Neuronal stem cell (in vitro differentiated cells): ENCODE measurements around the gene SRCAP.

Experiments
- DNase-seq: peaks from one replicate; pipeline ENCODE4 v3.0.0-alpha.2; 2013; ENCODE audit warnings: low spot score
- H2AFZ ChIP-seq: one replicate; pipeline ENCODE4 v1.6.1; 2013; ENCODE audit warnings: mild to moderate bottlenecking, low read length, inconsistent platforms
- H2AK5ac ChIP-seq: 2 replicates; pipeline ENCODE4 v1.6.1; 2013; ENCODE audit warnings: low read depth, mild to moderate bottlenecking, inconsistent platforms, low read length, moderate library complexity, mixed read lengths
- H2BK120ac ChIP-seq: 2 replicates; pipeline ENCODE4 v1.6.1; 2013; ENCODE audit warnings: low read depth, mild to moderate bottlenecking, inconsistent platforms, low read length, moderate library complexity, mixed read lengths
- H2BK12ac ChIP-seq: one replicate; pipeline ENCODE4 v1.6.1; 2013; ENCODE audit warnings: low read length, inconsistent platforms
- H2BK15ac ChIP-seq: 2 replicates; pipeline ENCODE4 v1.6.1; 2013; ENCODE audit warnings: mild to moderate bottlenecking, low read length, inconsistent platforms, mixed read lengths
- H2BK5ac ChIP-seq: one replicate; pipeline ENCODE4 v1.6.1; 2013; ENCODE audit warnings: inconsistent platforms, mild to moderate bottlenecking, low read length, moderate library complexity
- H3K14ac ChIP-seq: one replicate; pipeline ENCODE4 v1.6.1; 2013; ENCODE audit warnings: low read length, inconsistent platforms
- H3K18ac ChIP-seq: 2 replicates; pipeline ENCODE4 v1.6.1; 2013; ENCODE audit warnings: low read length, inconsistent platforms
- H3K23ac ChIP-seq: 2 replicates; pipeline ENCODE4 v1.6.1; 2013; ENCODE audit warnings: low read depth, mild to moderate bottlenecking, mixed read lengths, low read length, inconsistent platforms; ENCODE audit not compliant: poor library complexity
- H3K27ac ChIP-seq: replicated peaks from 3 replicates; pipeline ENCODE4 v1.5.1; 2013; ENCODE audit warnings: low read length, inconsistent platforms
- H3K27me3 ChIP-seq, 3 experiments: 2 replicates each; pipeline ENCODE4 v1.6.1; 2013; ENCODE audit warnings: low read length in 3 of 3, mild to moderate bottlenecking in 2 of 3, inconsistent platforms in 1 of 3, low read depth in 1 of 3, mixed read lengths in 1 of 3, moderate library complexity in 1 of 3; ENCODE audit not compliant: control insufficient read depth in 3 of 3, insufficient read depth in 3 of 3
- H3K36me3 ChIP-seq, 2 donors: replicated peaks in 1 of 2; 2 replicates each; pipeline ENCODE4 v1.6.1; 2013; ENCODE audit warnings: low read length in 2 of 2; ENCODE audit not compliant: control insufficient read depth in 2 of 2, insufficient read depth in 2 of 2
- H3K4ac ChIP-seq: 2 replicates; pipeline ENCODE4 v1.6.1; 2013; ENCODE audit warnings: inconsistent platforms, mild to moderate bottlenecking, low read length, moderate library complexity
- H3K4me1 ChIP-seq, 2 donors: 1 replicate in 1 of 2; 2 replicates in 1 of 2; pipeline ENCODE4 v1.6.1; 2013; ENCODE audit warnings: low read length in 2 of 2, low read depth in 1 of 2; ENCODE audit not compliant: control insufficient read depth in 2 of 2, insufficient read depth in 1 of 2
- H3K4me2 ChIP-seq: one replicate; pipeline ENCODE4 v1.6.1; 2013; ENCODE audit warnings: mild to moderate bottlenecking, low read length, inconsistent platforms; ENCODE audit not compliant: insufficient read depth, poor library complexity, severe bottlenecking
- H3K4me3 ChIP-seq, 2 donors: 2 replicates each; pipeline ENCODE4 v1.5.1; 2013; ENCODE audit warnings: low read length in 2 of 2, mild to moderate bottlenecking in 2 of 2, inconsistent platforms in 1 of 2, moderate library complexity in 1 of 2
- H3K79me1 ChIP-seq: one replicate; pipeline ENCODE4 v1.6.1; 2013; ENCODE audit warnings: low read depth, mild to moderate bottlenecking, inconsistent platforms, low read length, moderate library complexity
- H3K9ac ChIP-seq: one replicate; pipeline ENCODE4 v1.6.1; 2013; ENCODE audit warnings: mild to moderate bottlenecking, low read depth, low read length, inconsistent platforms; ENCODE audit not compliant: poor library complexity
- H3K9me3 ChIP-seq, 2 donors: replicated peaks in 1 of 2; 2 replicates each; pipeline versions ENCODE3 to v1.6.1; 2013; ENCODE audit warnings: low read length in 2 of 2, mild to moderate bottlenecking in 2 of 2, inconsistent platforms in 1 of 2, low read depth in 1 of 2, mixed read lengths in 1 of 2, moderate library complexity in 1 of 2; ENCODE audit not compliant: control insufficient read depth in 2 of 2, insufficient read depth in 1 of 2
- H4K8ac ChIP-seq: one replicate; pipeline ENCODE4 v1.6.1; 2013; ENCODE audit warnings: low read depth, mild to moderate bottlenecking, inconsistent platforms, low read length, moderate library complexity
- H4K91ac ChIP-seq: one replicate; pipeline ENCODE4 v1.6.1; 2013; ENCODE audit warnings: low read length, low read depth, mild to moderate bottlenecking, inconsistent platforms; ENCODE audit not compliant: poor library complexity
- WGBS, 2 donors: extraction: QIAGEN DNeasy Blood & Tissue Kit; methylation state at CpG; one replicate each; pipeline ENCODE4 v1.1.7; 2013; ENCODE audit warnings: missing lambda C conversion rate in 2 of 2, mixed read lengths in 1 of 2; ENCODE audit not compliant: insufficient read length in 2 of 2, insufficient replicate concordance in 1 of 2; ENCODE audit errors: extremely low coverage in 2 of 2; 5-methylcytosine and 5-hydroxymethylcytosine counted together

SRCAP gene

GRCh38 chr16:30780549-30780948 lies 81.6 kb downstream of the SRCAP start:
- H2AK5ac ChIP-seq, result no peak overlapping the region
- no peak overlapping the region for H2BK5ac ChIP-seq
- no peak overlapping the region for H3K4me2 ChIP-seq
- H3K9me3 ChIP-seq, result no peaks in the 10 kb centered on the region
- no peak overlapping the region for H3K9ac ChIP-seq
- no peak overlapping the region for H3K18ac ChIP-seq
- H2AFZ ChIP-seq, result no peak overlapping the region
- peaks cover 38 to 83% of the 10 kb centered on the region in 2 donors for H3K36me3 ChIP-seq
- no peak overlapping the region for H3K14ac ChIP-seq
- H4K91ac ChIP-seq, result no peak overlapping the region
- no peak overlapping the region for H3K23ac ChIP-seq
- no peak overlapping the region for H2BK120ac ChIP-seq
- H3K4me3 ChIP-seq, result no peak overlapping the region
- H4K8ac ChIP-seq, result no peak overlapping the region
- peaks cover 8% of the 10 kb centered on the region for H3K79me1 ChIP-seq
- H3K4me1 ChIP-seq, result peaks cover 10 to 15% of the 10 kb centered on the region in 2 donors
- H2BK15ac ChIP-seq, result no peak overlapping the region
- no peak for DNase-seq
- no peak overlapping the region for H3K27ac ChIP-seq
- WGBS, 2 donors, result no CpG with 5 or more reads among the region's 4 CpGs
- no peaks in the 10 kb centered on the region for H3K27me3 ChIP-seq
- H3K4ac ChIP-seq, result no peak overlapping the region
- no peak overlapping the region for H2BK12ac ChIP-seq

GRCh38 chr16:30782486-30783279 lies 83.7 kb downstream of the SRCAP start:
- no peak overlapping the region for H3K4ac ChIP-seq
- H4K8ac ChIP-seq, result peak overlapping the region; percentile 24
- H2BK15ac ChIP-seq, result no peak overlapping the region
- H2AK5ac ChIP-seq, result no peak overlapping the region
- H3K27ac ChIP-seq, result no peak overlapping the region
- no peaks in the 10 kb centered on the region for H3K9me3 ChIP-seq
- peak overlapping the region in 1 of 2 donors; percentile 33 for H3K4me3 ChIP-seq
- H2BK5ac ChIP-seq, result no peak overlapping the region
- H3K9ac ChIP-seq, result no peak overlapping the region
- no CpG with 5 or more reads among the region's 63 CpGs for WGBS, 2 donors
- no peak overlapping the region for H3K18ac ChIP-seq
- no peak overlapping the region for H3K14ac ChIP-seq
- H3K27me3 ChIP-seq, result no peaks in the 10 kb centered on the region
- H3K23ac ChIP-seq, result no peak overlapping the region
- H2BK120ac ChIP-seq, result no peak overlapping the region
- H3K4me2 ChIP-seq, result no peak overlapping the region
- H2BK12ac ChIP-seq, result no peak overlapping the region
- peaks cover 11% of the 10 kb centered on the region for H3K79me1 ChIP-seq
- no peak overlapping the region for H2AFZ ChIP-seq
- peaks cover 36 to 73% of the 10 kb centered on the region in 2 donors for H3K36me3 ChIP-seq
- H3K4me1 ChIP-seq, result peaks cover 12 to 16% of the 10 kb centered on the region in 2 donors
- H4K91ac ChIP-seq, result no peak overlapping the region
- no peak for DNase-seq

GRCh38 chr16:30783280-30784109 lies 84.5 kb downstream of the SRCAP start:
- whole genome bisulfite sequencing, 2 donors, result no CpG with 5 or more reads among the region's 57 CpGs
- no peak overlapping the region for H4K91ac ChIP-seq

GRCh38 chr16:30784215-30784614 lies 85.2 kb downstream of the SRCAP start:
- H3K36me3 ChIP-seq, result peaks cover 34 to 64% of the 10 kb centered on the region in 2 donors
- DNase-seq, result no peak
- no peak overlapping the region for H4K91ac ChIP-seq

More at GRCh38 chr16:30783280-30784109, 84.5 kb downstream of the SRCAP start:
- peaks cover 11 to 14% of the 10 kb centered on the region in 2 donors for H3K4me1 ChIP-seq
- peaks cover 34 to 69% of the 10 kb centered on the region in 2 donors for H3K36me3 ChIP-seq
- no peak overlapping the region for H4K8ac ChIP-seq
- H3K9ac ChIP-seq, result no peak overlapping the region
- no peak overlapping the region for H3K4me2 ChIP-seq
- no peak overlapping the region for H2AK5ac ChIP-seq
- peak overlapping the region; percentile 69 for H3K23ac ChIP-seq
- H3K79me1 ChIP-seq, result peaks cover 11% of the 10 kb centered on the region
- H3K27ac ChIP-seq, result no peak overlapping the region
- no peak overlapping the region for H3K4ac ChIP-seq
- H3K18ac ChIP-seq, result no peak overlapping the region
- no peak overlapping the region for H2BK12ac ChIP-seq
- no peak overlapping the region for H2BK120ac ChIP-seq
- no peak overlapping the region for H2BK15ac ChIP-seq
- no peaks in the 10 kb centered on the region for H3K27me3 ChIP-seq
- H3K14ac ChIP-seq, result no peak overlapping the region
- no peak overlapping the region for H3K4me3 ChIP-seq
- H3K9me3 ChIP-seq, result no peaks in the 10 kb centered on the region
- no peak overlapping the region for H2BK5ac ChIP-seq
- H2AFZ ChIP-seq, result no peak overlapping the region
- DNase-seq, result no peak

More at GRCh38 chr16:30784215-30784614, 85.2 kb downstream of the SRCAP start:
- Histone ChIP-seq H3K18ac (no peak overlapping the region), H2BK15ac (no peak overlapping the region), H4K8ac (no peak overlapping the region), H3K23ac (no peak overlapping the region), H3K27ac (no peak overlapping the region), H3K9ac (no peak overlapping the region), H2BK12ac (no peak overlapping the region), H3K4me1 (peaks cover 6 to 9% of the 10 kb centered on the region in 2 donors), H2AK5ac (no peak overlapping the region), H2BK120ac (no peak overlapping the region), H2BK5ac (no peak overlapping the region), H3K4me3 (no peak overlapping the region), H3K4ac (no peak overlapping the region), H3K79me1 (peaks cover 10% of the 10 kb centered on the region), H3K4me2 (no peak overlapping the region), H3K14ac (no peak overlapping the region), H2AFZ (no peak overlapping the region), H3K27me3 (no peaks in the 10 kb centered on the region), H3K9me3 (no peaks in the 10 kb centered on the region)
- no CpG with 5 or more reads among the region's 18 CpGs for WGBS, 2 donors
